Erythroblast (primary cell): ENCODE results near the gene CASZ1.

Source experiments
- GATA1 ChIP-seq: IDR thresholded peaks from 2 replicates; pipeline ENCODE4 v1.6.1; 2011; ENCODE audit warnings: low read depth, mild to moderate bottlenecking, control low read depth, low read length, moderate library complexity
- POLR2A ChIP-seq: IDR thresholded peaks from 2 replicates; pipeline ENCODE4 v1.6.1; 2011; ENCODE audit warnings: mild to moderate bottlenecking, low read length

- TF ChIP-seq POLR2A: no peak
- no peak for TF ChIP-seq GATA1
Observed at GRCh38 chr1:10669570-10669969, 126.9 kb downstream of the CASZ1 start.
